SK-N-SH (cell line): ENCODE measurements around the gene GLCE. TPM values are rescaled to one million over a fixed set of nuclear protein-coding genes. Genes with fewer than 3 reads are reported as not detected.

Source experiments
- CTCF ChIA-PET: fragments of 300-600, 350-600 bp; formaldehyde crosslinking; extraction: SDS; loops from one replicate; lab custom pipeline; 2021; lab: Yijun Ruan, JAX
- POLR2A ChIA-PET: fragments of 350-600 bp; sonication (Branson Sonifier 250); formaldehyde crosslinking; extraction: SDS; loops from one replicate; lab custom pipeline; 2020; ENCODE audit warnings: antibody characterized with exemption, inconsistent platforms; lab: Yijun Ruan, JAX
- DNase-seq: peaks from one replicate; pipeline ENCODE4 v3.0.0; 2012
- H2AFZ ChIP-seq: fragments of 200-600 bp; sonication (generic); 2 replicates; pipeline ENCODE4 v1.8.1; 2016; ENCODE audit warnings: antibody characterized with exemption, mild to moderate bottlenecking, low read depth
- H3F3A ChIP-seq: fragments of 200-600 bp; sonication (generic); replicated peaks from 2 replicates; pipeline ENCODE3; 2016; ENCODE audit warnings: antibody characterized with exemption, mild to moderate bottlenecking; ENCODE audit not compliant: insufficient read depth
- H3K27ac ChIP-seq, 2 experiments: fragments of 200-500 bp in 1 of 2; fragments of 200-600 bp in 1 of 2; sonication (Bioruptor generic) in 1 of 2; sonication (generic), shearing (Covaris generic) in 1 of 2; 2 replicates each; pipeline versions ENCODE4 v1.5.1 to v1.6.1; 2014 to 2016; ENCODE audit warnings: low read depth in 2 of 2, inconsistent platforms in 1 of 2, low read length in 1 of 2, mild to moderate bottlenecking in 1 of 2, mixed read lengths in 1 of 2
- H3K27me3 ChIP-seq: fragments of 200-600 bp; sonication (generic), shearing (Covaris generic); 2 replicates; pipeline ENCODE4 v1.6.1; 2016; ENCODE audit warnings: mixed run types; ENCODE audit not compliant: insufficient read depth
- H3K36me3 ChIP-seq, 2 experiments: fragments of 200-500 bp in 1 of 2; fragments of 200-600 bp in 1 of 2; sonication (Bioruptor generic) in 1 of 2; sonication (generic) in 1 of 2; replicated peaks in 1 of 2; 2 replicates each; pipeline versions ENCODE3 to v1.5.1; 2014 to 2016; ENCODE audit warnings: low read length in 1 of 2, mild to moderate bottlenecking in 1 of 2; ENCODE audit not compliant: insufficient read depth in 2 of 2, control insufficient read depth in 1 of 2
- H3K4me1 ChIP-seq, 2 experiments: fragments of 200-500 bp in 1 of 2; fragments of 200-600 bp in 1 of 2; sonication (Bioruptor generic) in 1 of 2; sonication (generic), shearing (Covaris generic) in 1 of 2; 2 replicates each; pipeline versions ENCODE4 v1.5.1 to v1.6.1; 2014 to 2016; ENCODE audit warnings: low read depth in 1 of 2, low read length in 1 of 2, mixed run types in 1 of 2; ENCODE audit not compliant: insufficient read depth in 2 of 2, control insufficient read depth in 1 of 2
- H3K4me2 ChIP-seq: fragments of 200-600 bp; sonication (generic), shearing (Covaris generic); 2 replicates; pipeline ENCODE4 v1.6.1; 2017; ENCODE audit warnings: mixed run types
- H3K4me3 ChIP-seq, 2 experiments: fragments of 200-500 bp in 1 of 2; fragments of 200-600 bp in 1 of 2; sonication (Bioruptor generic) in 1 of 2; sonication (generic), shearing (Covaris generic) in 1 of 2; 2 replicates each; pipeline versions ENCODE4 v1.5.1 to v1.8.1; 2014 to 2016; ENCODE audit warnings: low read depth in 2 of 2, inconsistent platforms in 1 of 2, low read length in 1 of 2, mild to moderate bottlenecking in 1 of 2, mixed read lengths in 1 of 2, moderate library complexity in 1 of 2
- H3K79me2 ChIP-seq: fragments of 200-600 bp; sonication (generic); 2 replicates; pipeline ENCODE4 v1.8.1; 2017; ENCODE audit warnings: mild to moderate bottlenecking; ENCODE audit not compliant: insufficient read depth
- H3K9ac ChIP-seq: fragments of 200-600 bp; sonication (generic); 2 replicates; pipeline ENCODE4 v1.6.1; 2017; ENCODE audit warnings: mixed run types
- H3K9me2 ChIP-seq: fragments of 200-600 bp; sonication (generic); 2 replicates; pipeline ENCODE4 v1.6.1; 2017; ENCODE audit warnings: mixed run types
- H3K9me3 ChIP-seq: fragments of 200-600 bp; sonication (generic); 2 replicates; pipeline ENCODE4 v1.6.1; 2017; ENCODE audit warnings: mixed run types, mild to moderate bottlenecking, moderate library complexity
- H4K20me1 ChIP-seq: fragments of 200-600 bp; sonication (generic); 2 replicates; pipeline ENCODE4 v1.6.1; 2017; ENCODE audit warnings: mild to moderate bottlenecking, mixed run types; ENCODE audit not compliant: insufficient read depth
- CHD2 ChIP-seq: fragments of 150-350 bp; IDR thresholded peaks from 2 replicates; pipeline ENCODE4 v1.6.1; 2018; ENCODE audit warnings: low read length; ENCODE audit not compliant: partially characterized antibody
- EP300 ChIP-seq, 2 experiments: IDR thresholded peaks; 2 replicates each; pipeline versions ENCODE4 v1.4.0 to v1.6.1; 2012; ENCODE audit warnings: borderline replicate concordance in 1 of 2, low read depth in 1 of 2, low read length in 1 of 2
- EZH2phosphoT487 ChIP-seq: fragments of 200-600 bp; sonication (generic); IDR thresholded peaks from 2 replicates; pipeline ENCODE4 v1.6.1; 2017; ENCODE audit warnings: low read depth, mixed run types, mild to moderate bottlenecking, antibody characterized with exemption, moderate library complexity, borderline replicate concordance
- FOSL2 ChIP-seq: IDR thresholded peaks from 2 replicates; pipeline ENCODE4 v1.4.0; 2012; ENCODE audit warnings: low read depth, mild to moderate bottlenecking, moderate library complexity, borderline replicate concordance
- FOXJ3 ChIP-seq: sonication (generic); formaldehyde crosslinking; IDR thresholded peaks from 2 replicates; pipeline ENCODE4 v1.5.1; 2020; ENCODE audit warnings: mild to moderate bottlenecking, missing genetic modification reagents
- FOXM1 ChIP-seq: IDR thresholded peaks from 2 replicates; pipeline ENCODE4 v1.4.0; 2012; ENCODE audit warnings: low read depth, mild to moderate bottlenecking
- GATA2 ChIP-seq: sonication (generic); formaldehyde crosslinking; IDR thresholded peaks from 2 replicates; pipeline ENCODE4 v1.5.0; 2020; ENCODE audit warnings: mild to moderate bottlenecking, missing genetic modification reagents
- JUND ChIP-seq: IDR thresholded peaks from 2 replicates; pipeline ENCODE4 v1.4.0; 2012
- MEF2A ChIP-seq: IDR thresholded peaks from 2 replicates; pipeline ENCODE4 v1.4.0; 2012; ENCODE audit warnings: low read depth, borderline replicate concordance
- MXI1 ChIP-seq: IDR thresholded peaks from 2 replicates; pipeline ENCODE4 v1.6.1; 2012; ENCODE audit warnings: mild to moderate bottlenecking, low read depth, low read length, improper control_type of control experiment
- POLR2AphosphoS5 ChIP-seq: IDR thresholded peaks from 2 replicates; pipeline ENCODE4 v1.6.1; 2012; ENCODE audit warnings: low read depth, low read length
- RAD21 ChIP-seq: IDR thresholded peaks from 2 replicates; pipeline ENCODE4 v1.6.1; 2012; ENCODE audit warnings: mild to moderate bottlenecking, low read length
- RFX5 ChIP-seq: IDR thresholded peaks from 2 replicates; pipeline ENCODE4 v1.6.1; 2012; ENCODE audit warnings: mild to moderate bottlenecking, improper control_type of control experiment, low read length
- RXRA ChIP-seq: IDR thresholded peaks from 2 replicates; pipeline ENCODE4 v1.4.0; 2012; ENCODE audit warnings: low read depth, mild to moderate bottlenecking, borderline replicate concordance
- SIN3A ChIP-seq: IDR thresholded peaks from 2 replicates; pipeline ENCODE4 v1.6.1; 2012; ENCODE audit warnings: low read depth, mild to moderate bottlenecking, low read length, moderate library complexity, borderline replicate concordance
- TCF12 ChIP-seq: IDR thresholded peaks from 2 replicates; pipeline ENCODE4 v1.4.0; 2012
- TEAD4 ChIP-seq: IDR thresholded peaks from 2 replicates; pipeline ENCODE4 v1.4.0; 2012; ENCODE audit warnings: mild to moderate bottlenecking, borderline replicate concordance; ENCODE audit not compliant: insufficient read depth
- YY1 ChIP-seq: IDR thresholded peaks from 2 replicates; pipeline ENCODE4 v1.4.0; 2012; ENCODE audit warnings: low read depth, mild to moderate bottlenecking
- WGBS: methylation state at CpG from one replicate; pipeline ENCODE4 v1.1.6; 2017; ENCODE audit warnings: low lambda C conversion rate; 5-methylcytosine and 5-hydroxymethylcytosine counted together
- polyA plus RNA-seq, 3 experiments: library from polyadenylated mRNA; depleted of rRNA; stranded (reverse); fragments of >200 nt; gene quantifications; 2 replicates each; pipeline ENCODE4 v1.2.3, GENCODE V29; 2012
- TF ChIP-seq, protein P1 (sequence below): IDR thresholded peaks from 2 replicates; pipeline ENCODE4; 2012
- TF ChIP-seq, protein P2 (sequence below): fragments of 150-350 bp; IDR thresholded peaks from 2 replicates; pipeline ENCODE4 v1.6.1; 2016; ENCODE audit warnings: mild to moderate bottlenecking, low read depth, low read length
- TF ChIP-seq, protein P3 (sequence below): IDR thresholded peaks from 2 replicates; pipeline ENCODE4 v1.4.0; 2012; ENCODE audit warnings: low read depth
- TF ChIP-seq, protein P4 (sequence below): IDR thresholded peaks from 2 replicates; pipeline ENCODE4 v1.4.0; 2012; ENCODE audit warnings: low read depth, borderline replicate concordance

Gene GLCE
- polyA plus RNA-seq, 1 of the 3 experiments (the other 2 are of a cell fraction): 19.5 TPM

DNA sequence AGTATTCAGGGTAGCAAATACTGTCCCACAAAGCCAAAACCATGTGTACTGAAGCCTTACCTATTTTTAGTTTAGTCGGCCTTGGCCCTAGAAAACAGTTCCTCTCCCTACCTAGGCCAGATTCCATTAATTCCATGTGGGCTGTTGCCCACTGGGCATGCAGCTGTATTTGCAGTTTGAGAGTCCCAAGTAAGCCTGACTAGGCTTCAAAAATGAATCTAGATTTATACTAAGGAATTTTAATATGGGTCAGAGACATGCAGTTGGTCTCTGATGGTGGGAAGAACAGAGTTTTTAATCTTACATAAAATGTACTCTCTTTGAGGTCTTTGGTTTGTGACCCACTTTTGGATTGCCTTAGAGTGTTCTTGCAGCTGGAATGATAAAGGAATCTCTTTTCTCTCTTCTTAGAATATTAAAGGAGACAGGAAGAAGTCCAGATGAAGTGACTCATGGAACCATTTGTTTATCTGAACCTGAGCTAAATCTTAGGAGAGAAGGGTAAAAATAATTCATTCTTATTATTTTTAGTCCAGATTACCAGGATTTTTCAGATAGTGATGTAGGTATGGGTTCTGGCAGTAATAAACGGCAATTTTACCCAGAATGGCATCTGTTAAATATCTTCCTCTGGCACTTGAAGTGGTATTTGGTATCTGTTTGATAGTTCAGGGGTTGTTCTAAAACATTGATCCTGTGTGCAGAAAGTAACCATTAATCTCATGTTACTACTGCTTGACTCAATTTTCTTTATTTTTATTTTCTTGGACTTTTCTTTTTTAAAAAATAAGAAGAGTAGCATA is 33.8 kb downstream of the GLCE start:
- Histone ChIP-seq H3K27ac (peak overlapping the region; percentile 87 to 88), H3K9ac (no peak overlapping the region), H3K4me1 (peaks cover 6 to 29% of the 10 kb centered on the region in 2 experiments), H3K4me3 (no peak overlapping the region; a peak in 1 of 4 replicates), H3F3A (peaks cover 25% of the 10 kb centered on the region), H3K9me3 (peaks cover 4% of the 10 kb centered on the region; the same call in 1 of the 2 replicates), H3K27me3 (no peaks in the 10 kb centered on the region), H4K20me1 (no peaks in the 10 kb centered on the region; the same call in 1 of the 2 replicates), H3K9me2 (no peaks in the 10 kb centered on the region), H3K36me3 (peaks cover 5 to 17% of the 10 kb centered on the region in 2 experiments), H2AFZ (no peak overlapping the region), H3K79me2 (peaks cover 28% of the 10 kb centered on the region), H3K4me2 (peak overlapping the region; percentile 62; the same call in 1 of the 2 replicates)
- ChIA-PET CTCF (interaction anchor here (0.5 to 1.4 kb wide), 3 partner anchors 11 to 682 kb away, joined by 3 to 4 read pairs (median 3); no protein-coding TSS in a partner anchor), POLR2A (no interaction called here)
- WGBS: 7% methylated on average over 2 of the region's 2 CpGs
- TF ChIP-seq, protein P1, sequence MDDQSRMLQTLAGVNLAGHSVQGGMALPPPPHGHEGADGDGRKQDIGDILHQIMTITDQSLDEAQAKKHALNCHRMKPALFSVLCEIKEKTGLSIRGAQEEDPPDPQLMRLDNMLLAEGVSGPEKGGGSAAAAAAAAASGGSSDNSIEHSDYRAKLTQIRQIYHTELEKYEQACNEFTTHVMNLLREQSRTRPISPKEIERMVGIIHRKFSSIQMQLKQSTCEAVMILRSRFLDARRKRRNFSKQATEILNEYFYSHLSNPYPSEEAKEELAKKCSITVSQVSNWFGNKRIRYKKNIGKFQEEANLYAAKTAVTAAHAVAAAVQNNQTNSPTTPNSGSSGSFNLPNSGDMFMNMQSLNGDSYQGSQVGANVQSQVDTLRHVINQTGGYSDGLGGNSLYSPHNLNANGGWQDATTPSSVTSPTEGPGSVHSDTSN: peak; percentile 85
- TF ChIP-seq RFX5 (no peak), JUND (peak; percentile 58), TEAD4 (peak; percentile 34; the same call in 1 of the 2 replicates), EZH2phosphoT487 (no peak), EP300 (IDR thresholded peaks at IDR 0.05; ENCODE audit: borderline replicate concordance in 1 of 2, low read depth in 1 of 2, low read length in 1 of 2) (peak in 1 of 2 experiments; percentile 66; a peak in 1 of 4 replicates), FOSL2 (peak; percentile 66), POLR2AphosphoS5 (peak; percentile 30; the same call in 1 of the 2 replicates), FOXM1 (peak; percentile 42; the same call in 1 of the 2 replicates), MEF2A (peak; percentile 80), TCF12 (peak; percentile 89)
- TF ChIP-seq, protein P2, sequence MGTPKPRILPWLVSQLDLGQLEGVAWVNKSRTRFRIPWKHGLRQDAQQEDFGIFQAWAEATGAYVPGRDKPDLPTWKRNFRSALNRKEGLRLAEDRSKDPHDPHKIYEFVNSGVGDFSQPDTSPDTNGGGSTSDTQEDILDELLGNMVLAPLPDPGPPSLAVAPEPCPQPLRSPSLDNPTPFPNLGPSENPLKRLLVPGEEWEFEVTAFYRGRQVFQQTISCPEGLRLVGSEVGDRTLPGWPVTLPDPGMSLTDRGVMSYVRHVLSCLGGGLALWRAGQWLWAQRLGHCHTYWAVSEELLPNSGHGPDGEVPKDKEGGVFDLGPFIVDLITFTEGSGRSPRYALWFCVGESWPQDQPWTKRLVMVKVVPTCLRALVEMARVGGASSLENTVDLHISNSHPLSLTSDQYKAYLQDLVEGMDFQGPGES: no peak
- no peak for DNase-seq

DNA sequence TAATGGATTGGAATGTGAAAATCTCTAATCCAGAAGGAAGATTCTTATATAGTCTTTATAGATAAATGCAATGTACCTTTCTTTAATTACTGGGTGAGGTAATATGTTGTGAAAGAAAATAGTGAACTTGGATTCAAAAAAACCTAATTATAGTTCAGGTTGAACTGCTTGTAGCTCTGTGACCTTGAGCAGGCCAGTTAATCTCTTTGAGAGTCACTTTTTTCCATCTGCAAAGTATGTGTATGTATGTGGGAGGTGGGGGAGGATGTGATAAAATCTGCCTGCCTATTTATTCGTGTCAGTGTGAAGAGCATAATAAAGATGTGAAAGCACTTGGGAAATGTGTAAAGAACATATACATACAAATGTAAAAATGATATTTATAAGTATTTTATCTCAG is 34.4 kb downstream of the GLCE start:
- Histone ChIP-seq H3K4me2 (peak overlapping the region; percentile 23; the same call in 1 of the 2 replicates), H3K9ac (no peak overlapping the region), H2AFZ (no peak overlapping the region), H3F3A (peaks cover 25% of the 10 kb centered on the region), H3K27ac (peak overlapping the region; percentile 87 to 88), H3K27me3 (no peaks in the 10 kb centered on the region), H3K36me3 (peaks cover 5 to 17% of the 10 kb centered on the region in 2 experiments), H3K9me2 (no peaks in the 10 kb centered on the region), H3K79me2 (peaks cover 21% of the 10 kb centered on the region), H3K4me3 (no peak overlapping the region; a peak in 1 of 4 replicates), H4K20me1 (no peaks in the 10 kb centered on the region; the same call in 1 of the 2 replicates), H3K4me1 (peaks cover 6 to 29% of the 10 kb centered on the region in 2 experiments), H3K9me3 (peaks cover 4% of the 10 kb centered on the region; the same call in 1 of the 2 replicates)
- DNase-seq: no peak
- TF ChIP-seq POLR2AphosphoS5 (no peak), EZH2phosphoT487 (no peak), FOSL2 (no peak), MXI1 (no peak), JUND (no peak), RFX5 (no peak), SIN3A (no peak), CHD2 (no peak), FOXJ3 (CRISPR knock-in tag) (no peak), FOXM1 (no peak), EP300 (IDR thresholded peaks at IDR 0.05; ENCODE audit: borderline replicate concordance in 1 of 2, low read depth in 1 of 2, low read length in 1 of 2) (no peak), RAD21 (no peak), RXRA (no peak), GATA2 (CRISPR knock-in tag) (no peak), YY1 (no peak)
- TF ChIP-seq, protein P3, sequence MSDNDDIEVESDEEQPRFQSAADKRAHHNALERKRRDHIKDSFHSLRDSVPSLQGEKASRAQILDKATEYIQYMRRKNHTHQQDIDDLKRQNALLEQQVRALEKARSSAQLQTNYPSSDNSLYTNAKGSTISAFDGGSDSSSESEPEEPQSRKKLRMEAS: no peak
- TF ChIP-seq, protein P4, sequence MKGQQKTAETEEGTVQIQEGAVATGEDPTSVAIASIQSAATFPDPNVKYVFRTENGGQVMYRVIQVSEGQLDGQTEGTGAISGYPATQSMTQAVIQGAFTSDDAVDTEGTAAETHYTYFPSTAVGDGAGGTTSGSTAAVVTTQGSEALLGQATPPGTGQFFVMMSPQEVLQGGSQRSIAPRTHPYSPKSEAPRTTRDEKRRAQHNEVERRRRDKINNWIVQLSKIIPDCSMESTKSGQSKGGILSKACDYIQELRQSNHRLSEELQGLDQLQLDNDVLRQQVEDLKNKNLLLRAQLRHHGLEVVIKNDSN: no peak
- ChIA-PET CTCF (interaction anchor here (0.5 to 1.4 kb wide), 3 partner anchors 10 to 682 kb away, joined by 3 to 4 read pairs (median 3); no protein-coding TSS in a partner anchor), POLR2A (no interaction called here)
- WGBS: 16% methylated on average over 1 of the region's 1 CpG
